Heart left ventricle (tissue), 13 donors: Measurements from ENCODE around the gene HEMK1.

ENCODE experiments used
- CTCF ChIP-seq, 12 donors: fragments of 200-600 bp; sonication (generic) in 4 of 12; IDR thresholded peaks; one replicate each; pipeline versions ENCODE4 v1.5.0 to v1.8.0; 2018 to 2022; ENCODE audit warnings: antibody characterized with exemption in 12 of 12, mild to moderate bottlenecking in 5 of 12
- POLR2A ChIP-seq, 2 donors: fragments of 450-650 bp; IDR thresholded peaks; one replicate each; pipeline ENCODE4 v1.6.1; 2017; ENCODE audit warnings: antibody characterized with exemption in 2 of 2, mild to moderate bottlenecking in 2 of 2, moderate library complexity in 2 of 2
- donor health status: ischemic (EF 13 %, LVEDD 7.1; RV severe dilation, severe dysfunction).
- donor health status: DM: no; HTN: yes; CAD: no.
- donor health status: DM: no; HTN: no; CAD: no.
- donor health status: ischemic (EF 25% LVEDD 6.9; RV normal size, moderate dysfunction).
- donor health status: ischemic (EF 25% LVEDD 5.7; RV mildly dilated, moderate dysfunction).
- donor health status: ischemic (EF 35%, LVEDD 5.7; RV mildly dilated, moderate dysfunction).
- donor health status: nonischemic (EF 11% LVEDD 7.7; RV severe dilation, severe dysfunction).
- donor health status: DM: yes; HTN: yes; CAD: no.
- donor health status: PGD.
- donor health status: ischemic (EF 29% LVEDD 5.4; RV normal size, mild dysfunction).
- donor health status: nonischemic (EF 23%, LVEDD 6.1; RV moderate dilation, normal function).

GRCh38 chr3:50620420-50620819, 51.1 kb downstream of the HEMK1 start:
- TF ChIP-seq CTCF (IDR thresholded peaks at IDR 0.05) (no peak), POLR2A (IDR thresholded peaks at IDR 0.05) (no peak)
